Activated naive CD4-positive, alpha-beta T cell treated with anti-CD3 and anti-CD28 coated beads for 36 hours (primary cell): ENCODE measurements around the gene SH3GLB2. TPM values are rescaled to one million over a fixed set of nuclear protein-coding genes. Genes with fewer than 3 reads are reported as not detected.
"Not testable (repeated sequence)": the region's sequence is repeated elsewhere in the genome, so short reads cannot be mapped to it uniquely, and the experiment has no call there.

Experiments
- CTCF ChIA-PET: fragments of 350-600 bp; sonication (Branson Sonifier 250); formaldehyde crosslinking; loops from one replicate; lab custom pipeline; 2021; ENCODE audit warnings: antibody characterized with exemption; lab: Charles Lee
- DNase-seq: peaks from one replicate; pipeline ENCODE4 v3.0.0-alpha.2; 2020
- H3K27ac Mint-ChIP-seq: one replicate; pipeline ENCODE4 v1.8.0; 2021; ENCODE audit warnings: mild to moderate bottlenecking, mixed read lengths
- H3K27me3 Mint-ChIP-seq: one replicate; pipeline ENCODE4 v1.8.0; 2021; ENCODE audit warnings: low read depth, mixed read lengths
- H3K36me3 Mint-ChIP-seq: one replicate; pipeline ENCODE4 v1.8.0; 2021; ENCODE audit warnings: low read depth, mixed read lengths
- H3K4me1 Mint-ChIP-seq: one replicate; pipeline ENCODE4 v1.8.0; 2021; ENCODE audit warnings: low read depth, mixed read lengths
- H3K4me3 Mint-ChIP-seq: one replicate; pipeline ENCODE4 v1.8.0; 2021; ENCODE audit warnings: mild to moderate bottlenecking, moderate library complexity, mixed read lengths
- H3K9me3 Mint-ChIP-seq: one replicate; pipeline ENCODE4 v1.8.0; 2021; ENCODE audit warnings: mixed read lengths
- intact Hi-C: fragments of 100-400 bp; cut with micrococcal nuclease; formaldehyde crosslinking; loops from one replicate; pipeline ENCODE4 v1.15.1; 2023
- total RNA-seq, 2 experiments: library from RNA; stranded (reverse); gene quantifications; one replicate each; pipeline ENCODE4 v1.2.3, GENCODE V29; 2021

SH3GLB2 gene
- total RNA-seq, 2 experiments from 2014 or later = 38.0 to 38.2 TPM

- DNase-seq, CTCF ChIA-PET, H3K27ac Mint-ChIP-seq, H3K27me3 Mint-ChIP-seq, intact Hi-C loops, H3K4me3 Mint-ChIP-seq, H3K9me3 Mint-ChIP-seq, H3K4me1 Mint-ChIP-seq: not testable (repeated sequence)
- H3K36me3 Mint-ChIP-seq = peaks cover 30% of the 10 kb centered on the region
Measured at GRCh38 chr9:128961403-128961802, 66.7 kb downstream of the SH3GLB2 start.

Other genes with a start within 250 kb of the SH3GLB2 start
- gene TBC1D13, start 241.1 kb downstream of the SH3GLB2 start, total RNA-seq = 1 to 10 TPM; 8.3 to 9.0 TPM
- 10 to 100 TPM in 1 of 2 experiments, 1 to 10 TPM in 1; 9.9 to 10.3 TPM for gene ENDOG, start 209.8 kb downstream of the SH3GLB2 start, total RNA-seq
- gene SPOUT1, start 198.5 kb downstream of the SH3GLB2 start, total RNA-seq = 10 to 100 TPM; 72.9 to 82.3 TPM
- 10 to 100 TPM; 29.6 to 33.6 TPM for gene KYAT1, start 146.4 kb downstream of the SH3GLB2 start, total RNA-seq
- 10 to 100 TPM; 13.1 to 13.2 TPM for gene LRRC8A, start 146.2 kb downstream of the SH3GLB2 start, total RNA-seq
- under 1 TPM; 0.44 to 0.50 TPM for gene PHYHD1, start 107.3 kb downstream of the SH3GLB2 start, total RNA-seq
- 1 to 10 TPM; 2.5 to 2.7 TPM for gene DOLK, start 80.7 kb downstream of the SH3GLB2 start, total RNA-seq
- gene NUP188, start 80.6 kb downstream of the SH3GLB2 start, total RNA-seq = 100 to 1,000 TPM; 101 to 112 TPM
- gene MIGA2, start 8.3 kb upstream of the SH3GLB2 start, total RNA-seq = 10 to 100 TPM; 36.3 to 42.7 TPM
- 10 to 100 TPM; 15.5 to 19.9 TPM for gene DOLPP1, start 52.8 kb upstream of the SH3GLB2 start, total RNA-seq
- 10 to 100 TPM; 15.0 to 15.8 TPM for gene CRAT, start 82.5 kb upstream of the SH3GLB2 start, total RNA-seq
- gene PTPA, start 83.1 kb upstream of the SH3GLB2 start, total RNA-seq = 10 to 100 TPM; 83.0 to 94.5 TPM
- gene IER5L, start 149.9 kb upstream of the SH3GLB2 start, total RNA-seq = 1 to 10 TPM; 1.1 to 1.6 TPM